GM20000 (cell line): ENCODE data around the gene EFNA5.

Experiments
- DNase-seq: peaks from one replicate; pipeline ENCODE4 v3.0.0; 2012; ENCODE audit warnings: low spot score
- TF ChIP-seq, protein P1 (sequence below): IDR thresholded peaks from 2 replicates; pipeline ENCODE4 v1.5.1; 2012; ENCODE audit warnings: mild to moderate bottlenecking, control low read depth; ENCODE audit errors: extremely low read depth, missing control alignments

Gene EFNA5

DNA sequence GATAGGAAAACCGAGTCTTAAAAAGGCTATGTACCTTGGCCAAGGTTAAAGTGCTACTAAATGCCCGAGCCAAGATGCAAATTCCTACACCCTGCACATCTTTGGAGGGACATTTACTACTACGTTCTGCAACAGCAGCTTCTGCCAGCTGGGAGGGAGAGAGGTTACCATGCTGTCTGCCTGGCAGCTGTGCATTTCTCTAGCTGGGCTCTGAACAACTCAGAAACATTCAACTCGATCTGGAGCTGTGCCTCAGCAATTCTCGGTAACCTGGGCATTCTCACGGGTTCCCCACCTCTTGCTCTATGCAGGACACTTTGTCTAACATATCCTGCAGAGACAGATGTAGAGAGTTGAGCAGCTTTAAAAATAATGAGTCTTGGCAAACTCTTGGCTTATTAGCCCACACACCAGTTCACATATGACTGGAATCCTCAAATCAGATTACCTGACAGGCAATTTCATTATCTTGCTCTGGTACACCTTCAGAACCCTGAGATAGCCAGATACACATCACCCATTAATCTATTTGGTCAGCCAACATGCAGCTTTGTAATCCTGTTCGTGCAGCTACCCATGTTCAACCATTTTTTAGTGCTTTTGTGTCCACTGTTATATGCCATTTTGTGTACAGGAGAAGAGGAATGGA, 115.8 kb downstream of the EFNA5 start:
- no peak for DNase-seq
- TF ChIP-seq, protein P1, sequence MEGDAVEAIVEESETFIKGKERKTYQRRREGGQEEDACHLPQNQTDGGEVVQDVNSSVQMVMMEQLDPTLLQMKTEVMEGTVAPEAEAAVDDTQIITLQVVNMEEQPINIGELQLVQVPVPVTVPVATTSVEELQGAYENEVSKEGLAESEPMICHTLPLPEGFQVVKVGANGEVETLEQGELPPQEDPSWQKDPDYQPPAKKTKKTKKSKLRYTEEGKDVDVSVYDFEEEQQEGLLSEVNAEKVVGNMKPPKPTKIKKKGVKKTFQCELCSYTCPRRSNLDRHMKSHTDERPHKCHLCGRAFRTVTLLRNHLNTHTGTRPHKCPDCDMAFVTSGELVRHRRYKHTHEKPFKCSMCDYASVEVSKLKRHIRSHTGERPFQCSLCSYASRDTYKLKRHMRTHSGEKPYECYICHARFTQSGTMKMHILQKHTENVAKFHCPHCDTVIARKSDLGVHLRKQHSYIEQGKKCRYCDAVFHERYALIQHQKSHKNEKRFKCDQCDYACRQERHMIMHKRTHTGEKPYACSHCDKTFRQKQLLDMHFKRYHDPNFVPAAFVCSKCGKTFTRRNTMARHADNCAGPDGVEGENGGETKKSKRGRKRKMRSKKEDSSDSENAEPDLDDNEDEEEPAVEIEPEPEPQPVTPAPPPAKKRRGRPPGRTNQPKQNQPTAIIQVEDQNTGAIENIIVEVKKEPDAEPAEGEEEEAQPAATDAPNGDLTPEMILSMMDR: no peak

DNA sequence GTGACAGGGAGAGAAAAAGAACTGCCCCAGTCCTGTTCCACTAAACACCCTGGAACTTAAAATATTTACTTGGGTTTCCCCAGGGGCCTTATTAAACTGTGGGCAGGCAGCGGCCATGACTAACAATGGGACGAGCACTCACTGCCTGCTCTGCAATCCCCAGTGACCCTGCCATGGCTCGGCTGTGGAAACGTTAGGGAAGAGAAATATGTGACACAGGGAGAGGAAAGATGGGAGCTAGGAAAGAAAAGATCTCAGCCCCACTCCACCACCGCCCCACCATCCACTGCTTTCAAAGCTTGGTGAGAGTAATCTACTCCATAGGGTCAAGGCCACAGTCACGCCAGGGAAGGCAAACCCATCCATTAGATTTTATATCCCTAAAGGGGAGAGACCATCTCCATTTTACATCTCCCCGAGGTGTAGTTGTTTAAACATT, 117.6 kb downstream of the EFNA5 start:
- TF ChIP-seq, protein P1: no peak
- DNase-seq: no peak

DNA sequence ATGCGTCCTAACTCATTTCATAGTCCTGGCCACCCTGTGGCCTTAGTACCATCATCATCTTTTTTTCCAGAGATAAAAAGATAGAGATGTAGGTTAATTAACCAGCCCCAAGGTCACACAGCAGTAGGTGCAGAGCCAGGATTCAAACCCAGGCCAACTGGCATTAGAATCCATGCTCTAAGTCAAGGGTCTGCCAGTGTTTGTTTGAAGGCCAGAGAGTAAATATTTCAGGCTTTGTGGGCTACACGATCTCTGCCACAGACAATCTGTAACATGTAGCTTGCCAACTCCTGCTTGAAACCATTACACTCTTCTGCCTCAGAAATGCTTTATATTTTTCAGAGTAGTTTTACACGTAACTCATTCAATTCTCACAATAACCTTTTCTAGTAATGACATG, 119.6 kb downstream of the EFNA5 start:
- TF ChIP-seq, protein P1: no peak
- DNase-seq: no peak

DNA sequence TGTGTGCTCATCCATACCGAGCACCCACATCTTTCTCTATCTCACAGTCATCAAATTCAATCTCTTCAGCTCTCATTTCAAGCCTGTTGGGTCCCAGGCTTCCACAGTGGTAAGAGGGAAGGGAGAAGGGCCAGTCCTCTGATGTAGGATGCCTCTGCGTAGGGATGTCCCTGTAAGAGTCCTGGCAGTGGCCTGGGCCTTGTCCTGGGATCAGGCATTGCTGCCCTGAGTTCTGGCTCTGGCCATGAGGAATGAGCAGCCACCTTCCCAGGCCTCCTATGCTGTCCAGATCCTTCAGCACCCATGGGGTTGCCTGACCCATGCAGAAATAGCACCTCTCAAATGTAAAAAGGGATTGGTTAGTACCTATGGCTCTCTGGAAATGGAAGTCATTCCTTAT, 121.2 kb downstream of the EFNA5 start:
- DNase-seq: no peak
- TF ChIP-seq, protein P1: no peak

DNA sequence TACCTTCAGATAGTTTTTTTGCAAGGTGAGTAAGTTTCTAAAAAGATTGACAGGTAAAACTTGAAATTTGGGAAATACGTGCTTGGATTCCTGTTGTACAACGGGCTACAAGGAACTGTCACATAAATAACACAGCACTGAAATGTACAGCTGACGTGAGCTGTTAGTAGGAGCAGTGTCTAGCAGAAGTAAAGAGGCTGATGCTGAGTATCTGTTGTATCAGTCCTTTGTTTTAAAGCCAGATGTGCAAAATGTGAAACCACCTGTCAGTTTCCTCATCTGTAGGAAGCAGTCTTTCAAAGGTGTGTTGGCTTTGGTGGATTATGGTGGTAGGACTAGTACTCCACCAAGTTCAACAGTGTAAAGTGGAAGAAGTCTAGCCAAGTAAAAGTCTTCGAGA, 122.3 kb downstream of the EFNA5 start:
- no peak for DNase-seq
- TF ChIP-seq, protein P1: no peak

DNA sequence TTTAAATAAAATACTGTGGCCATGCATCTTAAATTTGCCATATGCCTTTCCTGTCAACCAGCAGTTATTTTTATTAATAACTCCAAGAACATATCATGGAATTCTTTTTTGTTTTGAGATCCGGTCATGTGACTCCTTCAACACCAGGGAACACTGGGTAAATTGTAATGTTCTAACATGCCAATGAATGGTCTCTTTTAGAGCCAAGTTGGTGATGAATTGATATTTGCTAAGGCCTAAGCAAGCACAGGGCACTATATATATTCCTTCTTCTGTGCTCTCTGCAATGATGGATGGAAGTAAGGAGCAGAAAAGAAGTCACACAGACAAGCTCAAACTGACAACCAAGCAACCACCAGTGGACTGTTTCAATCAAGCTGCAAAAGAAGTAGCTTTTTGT, 124.0 kb downstream of the EFNA5 start:
- no peak for DNase-seq
- TF ChIP-seq, protein P1: no peak

DNA sequence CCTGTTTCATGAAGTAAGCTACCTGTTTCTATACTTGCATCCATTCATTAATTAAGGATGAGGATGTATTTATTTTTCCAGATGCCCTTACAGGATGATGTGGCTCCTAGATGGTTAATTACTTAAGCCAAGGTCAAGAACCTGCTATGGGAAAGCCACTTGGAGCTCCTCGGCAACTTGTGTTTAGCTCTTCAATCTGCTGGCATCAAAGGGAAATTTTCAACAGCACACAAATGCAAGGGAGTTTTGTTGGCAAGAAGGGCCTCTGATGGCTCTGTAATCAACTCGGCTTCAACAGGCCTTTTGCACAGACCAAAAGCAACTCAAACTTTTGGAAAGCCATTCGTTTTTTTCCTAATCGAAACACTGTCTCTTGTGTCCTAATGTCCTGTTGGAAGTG, 125.3 kb downstream of the EFNA5 start:
- TF ChIP-seq, protein P1: no peak
- no peak for DNase-seq
